ENCODE measurements around the gene BBS1. TPM values are rescaled to one million over a fixed set of nuclear protein-coding genes. Genes with fewer than 3 reads are reported as not detected.

The BBS1 gene
- total RNA-seq, 2 experiments from 2014 or later, result 14.7 to 15.7 TPM

GRCh38 chr11:66470015-66470414 lies 40.4 kb upstream of the BBS1 start:
- H4K20me1 ChIP-seq (ENCODE audit: insufficient read depth, low read length), result no peaks in the 10 kb centered on the region
- ChIA-PET POLR2A (interaction anchor here (1.2 kb wide), 1 partner anchor 12 kb away, joined by 4 read pairs; no protein-coding TSS in a partner anchor), CTCF (ENCODE audit: unreplicated experiment) (no interaction called here)
- H2AFZ ChIP-seq (ENCODE audit: low read length), result no peak overlapping the region
- TF ChIP-seq, protein P1, sequence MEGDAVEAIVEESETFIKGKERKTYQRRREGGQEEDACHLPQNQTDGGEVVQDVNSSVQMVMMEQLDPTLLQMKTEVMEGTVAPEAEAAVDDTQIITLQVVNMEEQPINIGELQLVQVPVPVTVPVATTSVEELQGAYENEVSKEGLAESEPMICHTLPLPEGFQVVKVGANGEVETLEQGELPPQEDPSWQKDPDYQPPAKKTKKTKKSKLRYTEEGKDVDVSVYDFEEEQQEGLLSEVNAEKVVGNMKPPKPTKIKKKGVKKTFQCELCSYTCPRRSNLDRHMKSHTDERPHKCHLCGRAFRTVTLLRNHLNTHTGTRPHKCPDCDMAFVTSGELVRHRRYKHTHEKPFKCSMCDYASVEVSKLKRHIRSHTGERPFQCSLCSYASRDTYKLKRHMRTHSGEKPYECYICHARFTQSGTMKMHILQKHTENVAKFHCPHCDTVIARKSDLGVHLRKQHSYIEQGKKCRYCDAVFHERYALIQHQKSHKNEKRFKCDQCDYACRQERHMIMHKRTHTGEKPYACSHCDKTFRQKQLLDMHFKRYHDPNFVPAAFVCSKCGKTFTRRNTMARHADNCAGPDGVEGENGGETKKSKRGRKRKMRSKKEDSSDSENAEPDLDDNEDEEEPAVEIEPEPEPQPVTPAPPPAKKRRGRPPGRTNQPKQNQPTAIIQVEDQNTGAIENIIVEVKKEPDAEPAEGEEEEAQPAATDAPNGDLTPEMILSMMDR (conservative IDR thresholded peaks at IDR 0.05; ENCODE audit: low read length), result no peak
- TF ChIP-seq EZH2phosphoT487 (IDR thresholded peaks at IDR 0.05; ENCODE audit: borderline replicate concordance, low read depth, low read length), result no peak
- no peaks in the 10 kb centered on the region for H3K79me2 ChIP-seq (ENCODE audit: insufficient read depth, low read depth, low read length)
- peaks cover 21% of the 10 kb centered on the region for H3K4me1 ChIP-seq (ENCODE audit: insufficient read depth, low read length, poor library complexity, severe bottlenecking)
- intact Hi-C loops (cut with micrococcal nuclease; ENCODE audit: unreplicated experiment), result no loop called here
- no TSS peak for BruUV-seq (replicated peaks)
- H3K9me3 ChIP-seq (ENCODE audit: low read length), result no peaks in the 10 kb centered on the region
- DNase-seq (ENCODE audit: low spot score), result no peak
- H3K27ac ChIP-seq (ENCODE audit: low read depth, low read length, poor library complexity, severe bottlenecking), result no peak overlapping the region
- no peaks in the 10 kb centered on the region for H3K36me3 ChIP-seq (ENCODE audit: insufficient read depth, low read length)
- no peak overlapping the region for H3K4me3 ChIP-seq (ENCODE audit: low read depth, low read length, poor library complexity, severe bottlenecking)
- no peaks in the 10 kb centered on the region for H3K9me2 ChIP-seq (ENCODE audit: insufficient read depth, low read length)
- no peak overlapping the region for H3K4me2 ChIP-seq (ENCODE audit: low read length)

- TF ChIP-seq, protein P1 (conservative IDR thresholded peaks at IDR 0.05; ENCODE audit: low read length), result no peak
- no peak for DNase-seq (ENCODE audit: low spot score)
- H3K9me3 ChIP-seq (ENCODE audit: low read length), result no peaks in the 10 kb centered on the region
- no TSS peak for BruUV-seq (replicated peaks)
- H3K27ac ChIP-seq (ENCODE audit: low read depth, low read length, poor library complexity, severe bottlenecking), result no peak overlapping the region
- no peaks in the 10 kb centered on the region for H4K20me1 ChIP-seq (ENCODE audit: insufficient read depth, low read length)
- H3K4me1 ChIP-seq (ENCODE audit: insufficient read depth, low read length, poor library complexity, severe bottlenecking), result peaks cover 10% of the 10 kb centered on the region
- H2AFZ ChIP-seq (ENCODE audit: low read length), result no peak overlapping the region
- intact Hi-C loops (cut with micrococcal nuclease; ENCODE audit: unreplicated experiment), result no loop called here
- no peak overlapping the region for H3K4me3 ChIP-seq (ENCODE audit: low read depth, low read length, poor library complexity, severe bottlenecking)
- H3K36me3 ChIP-seq (ENCODE audit: insufficient read depth, low read length), result no peaks in the 10 kb centered on the region
- ChIA-PET CTCF (ENCODE audit: unreplicated experiment) (no interaction called here), POLR2A (interaction anchor here (0.6 to 0.9 kb wide), 3 partner anchors 9 to 1144 kb away, joined by 3 to 4 read pairs (median 4); partner anchors contain the start of gene DPP3)
- H3K9me2 ChIP-seq (ENCODE audit: insufficient read depth, low read length), result no peaks in the 10 kb centered on the region
- H3K4me2 ChIP-seq (ENCODE audit: low read length), result no peak overlapping the region
- H3K79me2 ChIP-seq (ENCODE audit: insufficient read depth, low read depth, low read length), result no peaks in the 10 kb centered on the region
Measured at GRCh38 chr11:66471142-66471541, 39.3 kb upstream of the BBS1 start.

DNA sequence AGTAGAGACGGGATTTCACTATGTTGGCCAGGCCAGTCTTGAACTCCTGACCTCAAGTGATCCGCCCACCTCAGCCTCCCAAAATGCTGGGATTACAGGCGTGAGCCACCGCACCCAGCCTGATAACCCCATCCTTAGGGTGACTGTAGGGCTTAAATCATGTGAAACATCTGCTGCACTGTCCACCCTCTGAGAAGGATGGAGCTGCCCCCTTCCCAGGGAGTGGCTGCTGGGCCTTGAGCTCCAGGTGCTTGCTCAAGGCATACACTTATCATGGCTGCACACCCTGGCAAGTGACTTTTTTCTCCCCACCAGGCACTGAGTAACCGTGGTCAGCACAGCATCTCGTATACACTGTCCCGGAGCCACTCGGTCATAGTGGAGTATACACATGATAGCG lies 38.4 kb upstream of the BBS1 start:
- CTCF ChIA-PET (ENCODE audit: unreplicated experiment), result no interaction called here
- H3K79me2 ChIP-seq (ENCODE audit: insufficient read depth, low read depth, low read length), result no peaks in the 10 kb centered on the region
- no TSS peak for BruUV-seq (replicated peaks)

More for the DNA sequence above, 38.4 kb upstream of the BBS1 start:
- no peaks in the 10 kb centered on the region for H3K9me2 ChIP-seq (ENCODE audit: insufficient read depth, low read length)
- no peak for DNase-seq (ENCODE audit: low spot score)
- H3K4me1 ChIP-seq (ENCODE audit: insufficient read depth, low read length, poor library complexity, severe bottlenecking), result peaks cover 7% of the 10 kb centered on the region
- no peaks in the 10 kb centered on the region for H3K9me3 ChIP-seq (ENCODE audit: low read length)
- H3K27ac ChIP-seq (ENCODE audit: low read depth, low read length, poor library complexity, severe bottlenecking), result no peak overlapping the region
- H3K36me3 ChIP-seq (ENCODE audit: insufficient read depth, low read length), result no peaks in the 10 kb centered on the region
- TF ChIP-seq EZH2phosphoT487 (IDR thresholded peaks at IDR 0.05; ENCODE audit: borderline replicate concordance, low read depth, low read length), result no peak
- TF ChIP-seq, protein P1 (conservative IDR thresholded peaks at IDR 0.05; ENCODE audit: low read length), result no peak
- intact Hi-C loops (cut with micrococcal nuclease; ENCODE audit: unreplicated experiment), result no loop called here
- H4K20me1 ChIP-seq (ENCODE audit: insufficient read depth, low read length), result no peaks in the 10 kb centered on the region
- POLR2A ChIA-PET, result interaction anchor here (0.9 kb wide), 1 partner anchor 8 kb away, joined by 4 read pairs; the partner anchor contains the start of gene DPP3
- H2AFZ ChIP-seq (ENCODE audit: low read length), result no peak overlapping the region
- H3K4me2 ChIP-seq (ENCODE audit: low read length), result no peak overlapping the region
- no peak overlapping the region for H3K4me3 ChIP-seq (ENCODE audit: low read depth, low read length, poor library complexity, severe bottlenecking)
